ENCODE results near the gene PMM1.

PMM1 gene

DNA sequence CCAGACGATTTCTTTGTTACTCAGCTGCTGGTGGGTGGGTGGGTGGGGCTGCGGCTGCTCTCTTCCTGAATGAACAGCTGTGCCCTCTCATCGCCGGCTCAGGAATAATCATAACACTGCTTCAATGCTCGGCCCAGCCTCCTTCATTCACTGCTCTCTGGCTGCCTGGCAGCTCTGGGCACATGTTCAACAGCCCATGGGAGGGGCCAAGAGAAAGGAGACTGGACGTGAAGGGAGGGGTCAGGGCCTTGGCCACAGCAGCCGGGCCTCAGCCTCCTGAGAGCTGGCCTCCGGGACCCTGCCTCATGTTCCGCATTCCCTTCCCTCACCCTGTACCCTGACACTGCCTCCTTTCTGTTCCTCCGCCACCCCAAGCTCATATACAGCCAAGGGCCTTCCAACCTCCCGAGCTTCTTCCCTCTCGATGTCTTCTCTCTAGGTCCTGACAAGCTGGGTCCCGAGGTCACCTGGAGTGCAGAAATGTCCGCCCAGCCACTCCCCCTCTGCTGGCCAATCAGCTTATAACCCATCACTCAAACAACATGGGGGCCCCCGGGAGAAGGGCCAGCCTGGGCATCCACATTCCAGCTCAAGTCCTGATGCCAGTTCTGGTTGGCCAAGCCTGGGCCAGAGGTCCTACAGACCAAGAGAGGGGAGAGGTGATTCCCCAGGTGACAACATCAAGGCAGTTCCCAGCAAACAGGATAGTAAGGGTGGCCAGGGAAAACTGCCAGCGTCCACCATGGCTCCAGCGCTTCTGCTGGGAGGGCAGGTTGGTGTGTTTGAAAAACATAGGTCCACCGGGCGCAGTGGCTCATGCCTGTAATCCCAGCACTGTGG, 32.0 kb downstream of the PMM1 start:
- TF ChIP-seq, protein P1, sequence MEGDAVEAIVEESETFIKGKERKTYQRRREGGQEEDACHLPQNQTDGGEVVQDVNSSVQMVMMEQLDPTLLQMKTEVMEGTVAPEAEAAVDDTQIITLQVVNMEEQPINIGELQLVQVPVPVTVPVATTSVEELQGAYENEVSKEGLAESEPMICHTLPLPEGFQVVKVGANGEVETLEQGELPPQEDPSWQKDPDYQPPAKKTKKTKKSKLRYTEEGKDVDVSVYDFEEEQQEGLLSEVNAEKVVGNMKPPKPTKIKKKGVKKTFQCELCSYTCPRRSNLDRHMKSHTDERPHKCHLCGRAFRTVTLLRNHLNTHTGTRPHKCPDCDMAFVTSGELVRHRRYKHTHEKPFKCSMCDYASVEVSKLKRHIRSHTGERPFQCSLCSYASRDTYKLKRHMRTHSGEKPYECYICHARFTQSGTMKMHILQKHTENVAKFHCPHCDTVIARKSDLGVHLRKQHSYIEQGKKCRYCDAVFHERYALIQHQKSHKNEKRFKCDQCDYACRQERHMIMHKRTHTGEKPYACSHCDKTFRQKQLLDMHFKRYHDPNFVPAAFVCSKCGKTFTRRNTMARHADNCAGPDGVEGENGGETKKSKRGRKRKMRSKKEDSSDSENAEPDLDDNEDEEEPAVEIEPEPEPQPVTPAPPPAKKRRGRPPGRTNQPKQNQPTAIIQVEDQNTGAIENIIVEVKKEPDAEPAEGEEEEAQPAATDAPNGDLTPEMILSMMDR (IDR thresholded peaks at IDR 0.05; ENCODE audit: insufficient read depth, low read depth, low read length, missing control alignments): no peak
- H3K4me3 ChIP-seq (ENCODE audit: low read depth, low read length): no peak overlapping the region
- no peak for DNase-seq (ENCODE audit: low read depth)

GRCh38 chr22:41556561-41556960, 33.1 kb downstream of the PMM1 start:
- TF ChIP-seq, protein P1 (IDR thresholded peaks at IDR 0.05; ENCODE audit: insufficient read depth, low read depth, low read length, missing control alignments): no peak
- no peak for DNase-seq (ENCODE audit: low read depth)
- H3K4me3 ChIP-seq (ENCODE audit: low read depth, low read length): no peak overlapping the region

GRCh38 chr22:41555325-41555982, 34.2 kb downstream of the PMM1 start:
- no peak for DNase-seq (ENCODE audit: low read depth)
- TF ChIP-seq, protein P1 (IDR thresholded peaks at IDR 0.05; ENCODE audit: insufficient read depth, low read depth, low read length, missing control alignments): no peak
- no peak overlapping the region for H3K4me3 ChIP-seq (ENCODE audit: low read depth, low read length)

DNA sequence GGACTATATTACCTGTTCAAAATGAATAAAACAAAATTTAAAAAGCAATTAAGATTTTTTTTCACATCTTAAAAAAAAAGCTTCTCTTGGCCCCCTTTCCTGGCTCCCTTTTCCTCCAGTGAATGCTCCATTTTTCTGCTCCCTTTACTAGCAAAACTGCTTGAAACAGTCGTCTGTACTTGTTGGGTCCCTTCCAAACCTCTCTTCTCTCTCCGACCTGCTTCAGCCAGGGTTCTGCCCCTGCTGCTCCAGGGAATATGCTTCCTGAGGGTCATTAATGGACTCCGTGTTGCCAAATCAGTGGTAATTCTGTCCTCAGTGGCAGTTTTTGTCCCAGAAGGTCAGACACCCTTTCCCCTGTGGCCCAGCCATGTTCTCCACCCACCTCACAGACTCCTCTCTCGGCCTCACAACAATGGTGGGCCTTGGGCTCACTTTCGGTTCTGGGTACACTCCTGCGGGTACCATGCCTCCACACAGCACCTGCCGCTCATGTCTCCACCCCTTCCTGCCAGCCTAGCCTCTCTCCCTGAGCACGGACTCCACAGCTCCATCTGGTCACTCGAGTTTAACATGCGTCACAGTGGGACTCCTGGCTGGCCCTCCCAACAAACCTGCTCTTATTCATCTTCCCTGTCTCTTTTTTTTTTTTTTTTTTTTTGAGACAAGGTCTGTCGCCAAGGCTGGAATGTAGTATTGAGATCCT, 37.6 kb downstream of the PMM1 start:
- TF ChIP-seq, protein P1 (IDR thresholded peaks at IDR 0.05; ENCODE audit: insufficient read depth, low read depth, low read length, missing control alignments): no peak
- H3K4me3 ChIP-seq (ENCODE audit: low read depth, low read length): no peak overlapping the region
- DNase-seq (ENCODE audit: low read depth): no peak

- H3K4me3 ChIP-seq (ENCODE audit: low read depth, low read length): no peak overlapping the region
- TF ChIP-seq, protein P1 (IDR thresholded peaks at IDR 0.05; ENCODE audit: insufficient read depth, low read depth, low read length, missing control alignments): no peak
Measured at GRCh38 chr22:41550952-41551491, 38.6 kb downstream of the PMM1 start.

GRCh38 chr22:41548830-41549211, 40.8 kb downstream of the PMM1 start:
- H3K4me3 ChIP-seq (ENCODE audit: low read depth, low read length): no peak overlapping the region
- TF ChIP-seq, protein P1 (IDR thresholded peaks at IDR 0.05; ENCODE audit: insufficient read depth, low read depth, low read length, missing control alignments): no peak
- no peak for DNase-seq (ENCODE audit: low read depth)

More at GRCh38 chr22:41550952-41551491, 38.6 kb downstream of the PMM1 start:
- no peak for DNase-seq (ENCODE audit: low read depth)
